ENCODE measurements around the gene PREPL. TPM values are rescaled to one million over a fixed set of nuclear protein-coding genes. Genes with fewer than 3 reads are reported as not detected.

The PREPL gene
- total RNA-seq, 2 experiments from 2014 or later: 21.3 to 23.7 TPM

GRCh38 chr2:44335806-44336538, 25.3 kb downstream of the PREPL start:
- ChIA-PET POLR2A (no interaction called here), CTCF (no interaction called here)
- no peaks in the 10 kb centered on the region for H3K27me3 Mint-ChIP-seq
- H3K9me3 Mint-ChIP-seq: no peaks in the 10 kb centered on the region
- DNase-seq: no peak
- no peak overlapping the region for H3K4me3 Mint-ChIP-seq
- H3K4me1 Mint-ChIP-seq: peaks cover 4% of the 10 kb centered on the region
- H3K36me3 Mint-ChIP-seq (ENCODE audit: low read depth): peaks cover 39% of the 10 kb centered on the region
- no peak overlapping the region for H3K27ac Mint-ChIP-seq

- Mint-ChIP-seq H3K4me3 (no peak overlapping the region), H3K36me3 (ENCODE audit: low read depth) (peaks cover 46% of the 10 kb centered on the region), H3K27ac (no peak overlapping the region), H3K4me1 (peaks cover 10% of the 10 kb centered on the region), H3K27me3 (no peaks in the 10 kb centered on the region), H3K9me3 (no peaks in the 10 kb centered on the region)
- POLR2A ChIA-PET: no interaction called here
- CTCF ChIA-PET: interaction anchor here (0.6 to 0.7 kb wide), 2 partner anchors 10 to 317 kb away, joined by 3 to 4 read pairs; no protein-coding TSS in a partner anchor
- no peak for DNase-seq
Observed at GRCh38 chr2:44333994-44334393, 27.3 kb downstream of the PREPL start.

GRCh38 chr2:44330801-44331200, 30.5 kb downstream of the PREPL start:
- H3K4me1 Mint-ChIP-seq: peaks cover 10% of the 10 kb centered on the region
- H3K4me3 Mint-ChIP-seq: no peak overlapping the region
- ChIA-PET POLR2A (no interaction called here), CTCF (no interaction called here)
- DNase-seq: no peak
- H3K27ac Mint-ChIP-seq: no peak overlapping the region
- no peaks in the 10 kb centered on the region for H3K9me3 Mint-ChIP-seq
- peaks cover 38% of the 10 kb centered on the region for H3K36me3 Mint-ChIP-seq (ENCODE audit: low read depth)
- H3K27me3 Mint-ChIP-seq: no peaks in the 10 kb centered on the region

DNA sequence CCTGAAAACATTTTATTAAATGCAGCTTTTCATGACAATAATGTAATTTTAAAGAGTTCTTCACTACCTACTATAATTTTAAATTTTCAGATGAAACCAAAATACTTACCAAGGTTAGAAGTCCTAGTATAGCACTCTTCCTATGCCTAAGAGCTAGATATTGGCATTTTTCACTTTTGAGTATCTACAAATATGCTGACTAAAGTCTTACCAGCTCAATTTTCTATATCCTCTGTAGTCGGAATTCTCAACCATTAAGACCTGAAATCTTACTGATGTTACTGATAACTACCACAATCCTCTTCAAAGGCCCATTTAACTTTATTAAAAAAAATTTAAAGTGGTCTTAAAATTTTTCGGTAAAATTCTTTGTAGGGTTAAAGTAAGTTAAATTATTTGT, 32.0 kb downstream of the PREPL start:
- H3K9me3 Mint-ChIP-seq: no peaks in the 10 kb centered on the region
- CTCF ChIA-PET: interaction anchor here (1.3 kb wide), 1 partner anchor 9 kb away, joined by 4 read pairs; no protein-coding TSS in a partner anchor
- no peak overlapping the region for H3K4me3 Mint-ChIP-seq
- H3K27me3 Mint-ChIP-seq: no peaks in the 10 kb centered on the region
- no peak for DNase-seq
- peaks cover 9% of the 10 kb centered on the region for H3K4me1 Mint-ChIP-seq
- no peak overlapping the region for H3K27ac Mint-ChIP-seq
- H3K36me3 Mint-ChIP-seq (ENCODE audit: low read depth): peaks cover 38% of the 10 kb centered on the region
- POLR2A ChIA-PET: no interaction called here

DNA sequence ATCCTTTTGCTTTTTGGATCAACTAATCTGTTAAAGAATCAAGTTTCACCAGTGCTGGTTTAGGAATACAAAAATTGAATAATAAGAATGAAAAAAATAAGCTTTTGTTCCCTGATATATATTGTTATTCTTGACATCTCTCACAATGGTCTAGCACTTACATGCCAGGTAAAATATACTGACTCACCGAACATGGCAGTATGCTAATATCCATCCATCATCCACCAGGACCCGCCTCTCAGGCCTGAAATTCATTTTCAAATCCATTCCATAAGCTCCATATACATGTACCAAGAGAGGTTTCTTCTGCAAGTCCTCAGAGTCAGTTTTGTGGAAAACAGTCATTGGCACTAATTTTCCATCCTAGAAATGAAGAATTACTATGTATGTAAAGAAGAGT, 32.5 kb downstream of the PREPL start:
- no peak for DNase-seq
- POLR2A ChIA-PET: no interaction called here
- Mint-ChIP-seq H3K27me3 (no peaks in the 10 kb centered on the region), H3K4me3 (no peak overlapping the region), H3K4me1 (peaks cover 9% of the 10 kb centered on the region), H3K36me3 (ENCODE audit: low read depth) (peaks cover 40% of the 10 kb centered on the region), H3K9me3 (no peaks in the 10 kb centered on the region), H3K27ac (no peak overlapping the region)
- CTCF ChIA-PET: interaction anchor here (1.3 kb wide), 1 partner anchor 9 kb away, joined by 4 read pairs; no protein-coding TSS in a partner anchor

DNA sequence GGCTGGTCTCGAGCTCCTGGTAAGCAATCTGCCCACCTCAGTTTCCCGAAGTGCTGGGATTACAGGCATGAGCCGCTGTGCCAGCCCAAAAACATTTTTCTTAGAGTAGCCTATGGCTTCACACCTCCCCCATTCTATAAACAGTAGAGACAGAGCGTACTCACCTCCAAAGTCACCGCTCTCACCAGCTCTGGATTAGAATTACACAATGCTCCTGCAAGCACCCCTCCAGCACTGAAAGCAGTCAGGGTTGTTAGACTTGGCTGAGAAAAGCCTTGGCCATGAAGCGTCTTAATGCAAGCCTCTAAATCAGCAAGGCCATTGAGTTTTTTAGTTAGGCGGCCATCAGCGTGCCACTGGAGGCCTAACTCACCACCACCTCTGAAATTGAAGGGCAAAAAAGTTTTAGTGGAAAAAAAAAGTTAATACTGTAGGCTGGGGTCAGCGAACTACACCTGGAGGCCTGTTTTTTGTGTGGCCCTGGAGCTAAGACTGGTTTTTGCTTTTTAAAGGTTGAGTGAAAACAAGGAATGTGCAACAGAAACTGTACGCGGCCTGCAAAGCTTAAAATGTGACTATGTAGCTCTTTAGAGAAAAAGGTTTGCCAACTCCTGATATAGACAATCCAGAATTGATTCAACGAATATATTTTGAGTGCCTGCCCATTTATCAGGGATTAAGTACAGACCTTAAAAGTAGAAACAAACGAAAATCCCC, 34.6 kb downstream of the PREPL start:
- Mint-ChIP-seq H3K4me1 (peaks cover 9% of the 10 kb centered on the region), H3K27ac (no peak overlapping the region), H3K36me3 (ENCODE audit: low read depth) (peaks cover 45% of the 10 kb centered on the region), H3K27me3 (no peaks in the 10 kb centered on the region), H3K4me3 (no peak overlapping the region), H3K9me3 (no peaks in the 10 kb centered on the region)
- ChIA-PET POLR2A (no interaction called here), CTCF (no interaction called here)
- DNase-seq: no peak

GRCh38 chr2:44325897-44326296, 35.4 kb downstream of the PREPL start:
- POLR2A ChIA-PET: no interaction called here
- no peaks in the 10 kb centered on the region for H3K27me3 Mint-ChIP-seq
- H3K27ac Mint-ChIP-seq: no peak overlapping the region
- H3K9me3 Mint-ChIP-seq: no peaks in the 10 kb centered on the region
- H3K4me3 Mint-ChIP-seq: no peak overlapping the region
- CTCF ChIA-PET: interaction anchor here (0.6 kb wide), 1 partner anchor 558 kb away, joined by 3 read pairs; no protein-coding TSS in a partner anchor
- H3K36me3 Mint-ChIP-seq (ENCODE audit: low read depth): peaks cover 43% of the 10 kb centered on the region
- peaks cover 9% of the 10 kb centered on the region for H3K4me1 Mint-ChIP-seq
- no peak for DNase-seq

- Mint-ChIP-seq H3K9me3 (no peaks in the 10 kb centered on the region), H3K4me1 (peaks cover 6% of the 10 kb centered on the region), H3K4me3 (no peak overlapping the region), H3K27me3 (no peaks in the 10 kb centered on the region), H3K36me3 (ENCODE audit: low read depth) (peaks cover 41% of the 10 kb centered on the region), H3K27ac (no peak overlapping the region)
- no peak for DNase-seq
- ChIA-PET CTCF (no interaction called here), POLR2A (no interaction called here)
Observed at GRCh38 chr2:44324971-44325426, 36.3 kb downstream of the PREPL start.

GRCh38 chr2:44321360-44321759, 39.9 kb downstream of the PREPL start:
- Mint-ChIP-seq H3K4me3 (no peak overlapping the region), H3K27ac (no peak overlapping the region), H3K27me3 (no peaks in the 10 kb centered on the region), H3K36me3 (ENCODE audit: low read depth) (peaks cover 40% of the 10 kb centered on the region), H3K9me3 (no peaks in the 10 kb centered on the region), H3K4me1 (peaks cover 3% of the 10 kb centered on the region)
- ChIA-PET POLR2A (no interaction called here), CTCF (no interaction called here)
- DNase-seq: no peak

GRCh38 chr2:44320832-44321231, 40.5 kb downstream of the PREPL start:
- DNase-seq: no peak
- Mint-ChIP-seq H3K9me3 (no peaks in the 10 kb centered on the region), H3K4me1 (peaks cover 3% of the 10 kb centered on the region), H3K36me3 (ENCODE audit: low read depth) (peaks cover 46% of the 10 kb centered on the region), H3K27me3 (no peaks in the 10 kb centered on the region), H3K4me3 (no peak overlapping the region), H3K27ac (no peak overlapping the region)
- CTCF ChIA-PET: interaction anchor here (1.1 to 1.4 kb wide), 2 partner anchors 8 to 18 kb away, joined by 3 to 4 read pairs; no protein-coding TSS in a partner anchor
- POLR2A ChIA-PET: no interaction called here

- Mint-ChIP-seq H3K4me3 (no peak overlapping the region), H3K36me3 (ENCODE audit: low read depth) (peaks cover 66% of the 10 kb centered on the region), H3K27ac (no peak overlapping the region), H3K27me3 (no peaks in the 10 kb centered on the region), H3K9me3 (peaks cover 11% of the 10 kb centered on the region), H3K4me1 (no peaks in the 10 kb centered on the region)
- POLR2A ChIA-PET: no interaction called here
- CTCF ChIA-PET: interaction anchor here (0.6 kb wide), 1 partner anchor 316 kb away, joined by 3 read pairs; no protein-coding TSS in a partner anchor
- DNase-seq: no peak
Observed at GRCh38 chr2:44315945-44316344, 45.3 kb downstream of the PREPL start.

GRCh38 chr2:44314362-44314761, 46.9 kb downstream of the PREPL start:
- Mint-ChIP-seq H3K4me1 (no peaks in the 10 kb centered on the region), H3K27ac (no peak overlapping the region), H3K4me3 (no peak overlapping the region), H3K27me3 (no peaks in the 10 kb centered on the region), H3K36me3 (ENCODE audit: low read depth) (peaks cover 61% of the 10 kb centered on the region), H3K9me3 (peaks cover 18% of the 10 kb centered on the region)
- ChIA-PET CTCF (no interaction called here), POLR2A (no interaction called here)
- no peak for DNase-seq

DNA sequence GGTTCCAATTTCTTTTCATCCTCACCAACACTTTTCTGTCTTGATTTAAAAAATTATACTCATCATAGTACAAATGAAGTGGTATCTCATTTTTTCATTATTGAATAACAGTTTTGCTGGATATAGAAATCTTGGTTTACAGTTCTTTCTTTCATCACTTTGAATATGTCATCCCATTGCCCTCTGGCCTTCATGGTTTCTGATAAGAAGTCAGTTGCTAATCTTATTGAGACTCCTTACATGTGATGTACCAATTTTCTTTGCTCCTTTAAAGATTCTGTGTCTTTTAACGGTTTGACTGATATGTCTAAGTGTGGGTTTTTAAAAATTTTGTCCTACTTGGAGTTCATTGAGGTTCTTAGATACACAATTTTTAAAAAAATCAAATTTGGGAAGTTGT, 51.0 kb downstream of the PREPL start:
- H3K36me3 Mint-ChIP-seq (ENCODE audit: low read depth): peaks cover 44% of the 10 kb centered on the region
- no peak overlapping the region for H3K4me3 Mint-ChIP-seq
- CTCF ChIA-PET: no interaction called here
- H3K9me3 Mint-ChIP-seq: peaks cover 22% of the 10 kb centered on the region
- no peaks in the 10 kb centered on the region for H3K27me3 Mint-ChIP-seq
- POLR2A ChIA-PET: no interaction called here
- no peak for DNase-seq
- H3K27ac Mint-ChIP-seq: no peak overlapping the region
- H3K4me1 Mint-ChIP-seq: no peaks in the 10 kb centered on the region
